Measurements from ENCODE around the gene MUC6.
A peak's percentile ranks its signal among the peaks of the same experiment; 100 is the strongest.

MUC6 gene

DNA sequence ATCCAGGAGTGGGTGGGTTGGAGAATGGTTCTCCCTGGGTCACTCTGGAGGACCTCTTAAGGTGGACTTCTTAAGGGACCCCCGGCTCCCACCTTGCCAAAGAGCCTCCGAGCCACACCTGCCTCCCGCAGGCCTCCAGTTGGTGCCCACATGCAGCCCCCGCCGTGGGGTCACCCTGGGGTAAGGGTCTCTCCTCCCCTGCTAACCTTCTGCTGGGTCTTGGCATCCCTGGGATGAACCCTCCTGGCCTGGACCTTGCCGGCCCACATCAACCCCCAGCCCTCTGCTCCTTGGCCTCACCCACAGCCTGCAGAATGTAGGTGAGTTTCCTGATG is 12.5 kb upstream of the MUC6 start:
- H3K9ac ChIP-seq (ENCODE audit: low read length), result no peak overlapping the region
- no peak overlapping the region for H2AFZ ChIP-seq (ENCODE audit: low read depth, low read length)
- no peak overlapping the region for H4K8ac ChIP-seq (ENCODE audit: low read length)
- peaks cover 6% of the 10 kb centered on the region for H3K9me3 ChIP-seq (ENCODE audit: control insufficient read depth, low read length)
- peaks cover 29 to 82% of the 10 kb centered on the region in 2 experiments for H3K27me3 ChIP-seq (ENCODE audit: control insufficient read depth in 1 of 2, insufficient read depth in 1 of 2, low read length in 2 of 2)
- H3K4ac ChIP-seq (ENCODE audit: low read depth in 1 of 2, low read length in 2 of 2), result no peak overlapping the region
- no peak overlapping the region for H2BK120ac ChIP-seq (ENCODE audit: low read depth, low read length)
- no peak overlapping the region for H2BK12ac ChIP-seq (ENCODE audit: low read length in 2 of 2)
- no peak overlapping the region for H2AK5ac ChIP-seq (ENCODE audit: low read length, severe bottlenecking)
- no peak overlapping the region for H2BK15ac ChIP-seq (ENCODE audit: low read depth, poor library complexity, severe bottlenecking)
- H4K91ac ChIP-seq (ENCODE audit: low read length), result no peak overlapping the region
- no peak overlapping the region for H3K27ac ChIP-seq (ENCODE audit: low read length, poor library complexity, severe bottlenecking)
- H3K14ac ChIP-seq (ENCODE audit: low read length in 2 of 2), result no peak overlapping the region
- H3K18ac ChIP-seq (ENCODE audit: low read depth in 1 of 2, low read length in 2 of 2), result no peak overlapping the region
- H3K4me2 ChIP-seq (ENCODE audit: low read length, poor library complexity, severe bottlenecking), result no peak overlapping the region
- H2BK5ac ChIP-seq (ENCODE audit: low read depth, low read length, poor library complexity, severe bottlenecking), result no peak overlapping the region
- no peaks in the 10 kb centered on the region for H3K79me1 ChIP-seq (replicated peaks; ENCODE audit: low read length, poor library complexity, severe bottlenecking)
- no peaks in the 10 kb centered on the region for H3K36me3 ChIP-seq (ENCODE audit: control insufficient read depth in 1 of 2, insufficient read depth in 2 of 2, low read depth in 1 of 2, low read length in 2 of 2)
- WGBS, result 93% methylated on average over 5 of the region's 6 CpGs
- no peak overlapping the region for H3K23ac ChIP-seq (ENCODE audit: low read length in 2 of 2)
- no peak overlapping the region for H3K4me3 ChIP-seq (ENCODE audit: insufficient read depth in 1 of 2, low read depth in 1 of 2, low read length in 2 of 2)
- peaks cover 15% of the 10 kb centered on the region for H3K4me1 ChIP-seq (ENCODE audit: control insufficient read depth, insufficient read depth, low read depth, low read length)
- no peak for DNase-seq

DNA sequence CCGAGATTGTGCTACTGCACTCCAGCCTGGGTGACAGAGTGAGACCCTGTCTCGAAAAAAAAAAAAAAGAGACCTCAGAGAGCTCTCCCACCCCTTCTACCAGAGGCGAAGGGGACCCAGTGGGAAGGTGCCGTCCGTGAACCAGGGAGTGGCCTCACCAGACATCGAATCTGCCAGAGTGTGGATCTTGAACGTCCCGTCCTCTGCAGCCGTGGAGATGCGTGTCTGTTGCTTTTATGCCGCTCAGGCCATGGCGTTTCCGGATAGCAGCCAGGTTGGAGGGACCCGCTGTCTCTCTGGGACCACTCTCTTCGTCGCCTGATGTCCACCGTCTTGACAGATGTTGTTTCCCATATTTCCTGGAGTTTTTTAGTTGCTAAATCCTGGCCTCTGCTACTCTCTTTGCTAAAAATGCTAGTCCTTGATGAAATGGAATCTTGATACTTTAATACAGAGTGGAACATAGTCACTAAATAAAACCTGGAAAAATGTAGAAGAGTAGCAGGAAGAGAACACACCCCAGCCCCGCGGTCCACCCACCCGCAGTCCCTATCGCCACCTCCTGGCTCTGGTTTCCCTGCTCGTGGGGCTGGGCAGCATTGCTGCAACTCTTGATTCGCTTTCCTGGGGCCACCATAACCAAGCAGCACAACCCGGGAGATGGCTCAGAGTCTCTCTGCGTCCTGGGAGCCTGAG is 12.0 kb upstream of the MUC6 start:
- H3K36me3 ChIP-seq (ENCODE audit: control insufficient read depth in 1 of 2, insufficient read depth in 2 of 2, low read depth in 1 of 2, low read length in 2 of 2), result no peaks in the 10 kb centered on the region
- H3K9ac ChIP-seq (ENCODE audit: low read length), result no peak overlapping the region
- no peak overlapping the region for H2BK12ac ChIP-seq (ENCODE audit: low read length in 2 of 2)
- H2AFZ ChIP-seq (ENCODE audit: low read depth, low read length), result no peak overlapping the region
- whole genome bisulfite sequencing, result 85% methylated on average over 25 of the region's 25 CpGs
- no peak overlapping the region for H2BK15ac ChIP-seq (ENCODE audit: low read depth, poor library complexity, severe bottlenecking)
- H3K9me3 ChIP-seq (ENCODE audit: control insufficient read depth, low read length), result peaks cover 6% of the 10 kb centered on the region
- H2BK5ac ChIP-seq (ENCODE audit: low read depth, low read length, poor library complexity, severe bottlenecking), result no peak overlapping the region
- no peak for DNase-seq
- H3K4me1 ChIP-seq (ENCODE audit: control insufficient read depth, insufficient read depth, low read depth, low read length), result peaks cover 11% of the 10 kb centered on the region
- no peak overlapping the region for H3K18ac ChIP-seq (ENCODE audit: low read depth in 1 of 2, low read length in 2 of 2)
- no peak overlapping the region for H3K27ac ChIP-seq (ENCODE audit: low read length, poor library complexity, severe bottlenecking)
- no peak overlapping the region for H3K23ac ChIP-seq (ENCODE audit: low read length in 2 of 2)
- no peak overlapping the region for H4K8ac ChIP-seq (ENCODE audit: low read length)
- H3K4me2 ChIP-seq (ENCODE audit: low read length, poor library complexity, severe bottlenecking), result no peak overlapping the region
- H3K4ac ChIP-seq (ENCODE audit: low read depth in 1 of 2, low read length in 2 of 2), result no peak overlapping the region
- H4K91ac ChIP-seq (ENCODE audit: low read length), result no peak overlapping the region
- H3K14ac ChIP-seq (ENCODE audit: low read length in 2 of 2), result peak overlapping the region in 1 of 2 experiments; percentile 21
- H2AK5ac ChIP-seq (ENCODE audit: low read length, severe bottlenecking), result no peak overlapping the region
- no peak overlapping the region for H2BK120ac ChIP-seq (ENCODE audit: low read depth, low read length)
- H3K4me3 ChIP-seq (ENCODE audit: insufficient read depth in 1 of 2, low read depth in 1 of 2, low read length in 2 of 2), result no peak overlapping the region
- peaks cover 28 to 82% of the 10 kb centered on the region in 2 experiments for H3K27me3 ChIP-seq (ENCODE audit: control insufficient read depth in 1 of 2, insufficient read depth in 1 of 2, low read length in 2 of 2)
- H3K79me1 ChIP-seq (replicated peaks; ENCODE audit: low read length, poor library complexity, severe bottlenecking), result no peaks in the 10 kb centered on the region

DNA sequence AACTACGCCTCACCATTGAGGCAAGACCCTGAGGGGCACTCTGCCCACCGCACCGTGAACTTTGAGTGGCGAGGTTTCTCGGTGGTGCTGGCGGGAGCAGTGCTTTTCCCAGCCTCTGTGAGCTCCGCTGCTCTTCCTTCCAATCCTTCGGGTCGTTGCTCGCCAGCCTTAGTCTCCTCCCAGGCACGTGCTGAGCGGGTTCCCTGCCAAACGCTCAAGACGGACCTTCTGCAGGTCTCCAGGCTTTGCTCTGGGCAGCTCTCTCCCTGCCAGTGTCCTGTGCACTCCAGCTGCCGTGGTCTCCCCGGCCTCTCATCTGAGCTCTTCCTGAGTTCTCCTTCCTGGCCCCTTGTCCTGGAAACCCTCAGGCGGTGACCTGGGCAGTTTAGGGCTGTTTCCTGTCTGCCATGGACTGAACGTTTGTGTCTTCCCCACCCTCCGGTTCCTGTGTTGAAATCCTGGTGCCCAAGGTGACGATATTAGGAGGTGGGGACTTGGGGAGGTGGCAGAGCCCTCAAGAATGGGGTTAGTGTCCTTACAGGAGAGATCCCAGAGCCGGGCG is 11.2 kb upstream of the MUC6 start:
- no peak overlapping the region for H3K4ac ChIP-seq (ENCODE audit: low read depth in 1 of 2, low read length in 2 of 2)
- H3K23ac ChIP-seq (ENCODE audit: low read length in 2 of 2), result no peak overlapping the region
- DNase-seq, result no peak
- H2BK12ac ChIP-seq (ENCODE audit: low read length in 2 of 2), result no peak overlapping the region
- H3K4me2 ChIP-seq (ENCODE audit: low read length, poor library complexity, severe bottlenecking), result no peak overlapping the region
- H3K27me3 ChIP-seq (ENCODE audit: control insufficient read depth in 1 of 2, insufficient read depth in 1 of 2, low read length in 2 of 2), result peaks cover 29 to 80% of the 10 kb centered on the region in 2 experiments
- no peak overlapping the region for H2BK15ac ChIP-seq (ENCODE audit: low read depth, poor library complexity, severe bottlenecking)
- H3K4me1 ChIP-seq (ENCODE audit: control insufficient read depth, insufficient read depth, low read depth, low read length), result peaks cover 10% of the 10 kb centered on the region
- H3K9ac ChIP-seq (ENCODE audit: low read length), result no peak overlapping the region
- no peak overlapping the region for H3K27ac ChIP-seq (ENCODE audit: low read length, poor library complexity, severe bottlenecking)
- no peak overlapping the region for H3K4me3 ChIP-seq (ENCODE audit: insufficient read depth in 1 of 2, low read depth in 1 of 2, low read length in 2 of 2)
- H2BK5ac ChIP-seq (ENCODE audit: low read depth, low read length, poor library complexity, severe bottlenecking), result no peak overlapping the region
- H2BK120ac ChIP-seq (ENCODE audit: low read depth, low read length), result no peak overlapping the region
- no peak overlapping the region for H3K18ac ChIP-seq (ENCODE audit: low read depth in 1 of 2, low read length in 2 of 2)
- H2AFZ ChIP-seq (ENCODE audit: low read depth, low read length), result no peak overlapping the region
- WGBS, result 76% methylated on average over 22 of the region's 22 CpGs
- no peak overlapping the region for H3K14ac ChIP-seq (ENCODE audit: low read length in 2 of 2)
- peaks cover 6% of the 10 kb centered on the region for H3K9me3 ChIP-seq (ENCODE audit: control insufficient read depth, low read length)
- H4K8ac ChIP-seq (ENCODE audit: low read length), result no peak overlapping the region
- H3K36me3 ChIP-seq (ENCODE audit: control insufficient read depth in 1 of 2, insufficient read depth in 2 of 2, low read depth in 1 of 2, low read length in 2 of 2), result no peaks in the 10 kb centered on the region
- peak overlapping the region; percentile 12 for H4K91ac ChIP-seq (ENCODE audit: low read length)
- no peaks in the 10 kb centered on the region for H3K79me1 ChIP-seq (replicated peaks; ENCODE audit: low read length, poor library complexity, severe bottlenecking)
- no peak overlapping the region for H2AK5ac ChIP-seq (ENCODE audit: low read length, severe bottlenecking)

DNA sequence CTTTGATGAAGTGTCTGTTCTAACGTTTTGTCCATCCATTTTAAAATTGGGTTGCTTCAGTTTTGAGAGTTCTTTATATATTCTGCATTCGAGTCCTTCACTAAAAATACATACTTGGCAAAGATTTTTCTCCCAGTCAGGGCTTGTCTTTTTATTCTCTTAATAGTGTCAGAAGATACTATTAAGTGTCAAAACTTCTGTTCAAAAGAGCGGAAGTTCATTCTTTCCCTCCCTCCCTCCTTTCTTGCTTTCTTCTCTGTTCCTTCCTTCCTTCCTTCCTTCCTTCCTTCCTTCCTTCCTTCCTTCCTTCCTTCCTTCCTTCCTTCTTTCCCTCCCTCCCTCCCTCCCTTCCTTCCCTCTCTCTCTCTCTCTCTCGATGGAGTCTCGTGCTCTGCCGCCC is 7.6 kb upstream of the MUC6 start:
- H3K4ac ChIP-seq (ENCODE audit: low read depth in 1 of 2, low read length in 2 of 2), result no peak overlapping the region
- H2BK120ac ChIP-seq (ENCODE audit: low read depth, low read length), result no peak overlapping the region
- no peak overlapping the region for H3K4me2 ChIP-seq (ENCODE audit: low read length, poor library complexity, severe bottlenecking)
- no peak overlapping the region for H3K27ac ChIP-seq (ENCODE audit: low read length, poor library complexity, severe bottlenecking)
- H3K4me3 ChIP-seq (ENCODE audit: insufficient read depth in 1 of 2, low read depth in 1 of 2, low read length in 2 of 2), result no peak overlapping the region
- no peak overlapping the region for H2AK5ac ChIP-seq (ENCODE audit: low read length, severe bottlenecking)
- H2BK15ac ChIP-seq (ENCODE audit: low read depth, poor library complexity, severe bottlenecking), result no peak overlapping the region
- H2BK12ac ChIP-seq (ENCODE audit: low read length in 2 of 2), result no peak overlapping the region
- no peak overlapping the region for H3K23ac ChIP-seq (ENCODE audit: low read length in 2 of 2)
- H2BK5ac ChIP-seq (ENCODE audit: low read depth, low read length, poor library complexity, severe bottlenecking), result no peak overlapping the region
- peaks cover 6% of the 10 kb centered on the region for H3K9me3 ChIP-seq (ENCODE audit: control insufficient read depth, low read length)
- no peak overlapping the region for H3K18ac ChIP-seq (ENCODE audit: low read depth in 1 of 2, low read length in 2 of 2)
- 88% methylated on average over 4 of the region's 6 CpGs for WGBS
- H3K36me3 ChIP-seq (ENCODE audit: control insufficient read depth in 1 of 2, insufficient read depth in 2 of 2, low read depth in 1 of 2, low read length in 2 of 2), result no peaks in the 10 kb centered on the region
- H3K27me3 ChIP-seq (ENCODE audit: control insufficient read depth in 1 of 2, insufficient read depth in 1 of 2, low read length in 2 of 2), result peaks cover 29 to 67% of the 10 kb centered on the region in 2 experiments
- no peak overlapping the region for H2AFZ ChIP-seq (ENCODE audit: low read depth, low read length)
- no peaks in the 10 kb centered on the region for H3K79me1 ChIP-seq (replicated peaks; ENCODE audit: low read length, poor library complexity, severe bottlenecking)
- H4K91ac ChIP-seq (ENCODE audit: low read length), result no peak overlapping the region
- no peak overlapping the region for H3K14ac ChIP-seq (ENCODE audit: low read length in 2 of 2)
- no peak for DNase-seq
- peaks cover 2% of the 10 kb centered on the region for H3K4me1 ChIP-seq (ENCODE audit: control insufficient read depth, insufficient read depth, low read depth, low read length)
- H4K8ac ChIP-seq (ENCODE audit: low read length), result no peak overlapping the region
- no peak overlapping the region for H3K9ac ChIP-seq (ENCODE audit: low read length)

Measured in mesenchymal stem cell (in vitro differentiated cells and primary cell).